ENCODE measurements around the gene RRAD.

- TF ChIP-seq SUZ12 (IDR thresholded peaks at IDR 0.05; ENCODE audit: extremely low read depth, insufficient read depth, insufficient read length) (no peak), ZNF274 (IDR thresholded peaks at IDR 0.05; ENCODE audit: low read depth, low read length) (no peak), YY1 (IDR thresholded peaks at IDR 0.05; ENCODE audit: insufficient read depth, insufficient read length) (no peak)
These were observed 42.6 kb downstream of the RRAD start for GRCh38 chr16:66882702-66883101.
